GM18873 (cell line): ENCODE measurements around the gene CEMIP.

Source experiments
- ATAC-seq: cut with Tn5 transposase; IDR thresholded peaks from one replicate; pipeline ENCODE4 v1.9.1; 2021; ENCODE audit warnings: mild to moderate bottlenecking, moderate library complexity, moderate number of reproducible peaks; ENCODE audit not compliant: unreplicated experiment, low FRiP score

The CEMIP gene

GRCh38 chr15:80970018-80970657, 191.0 kb downstream of the CEMIP start:
- ATAC-seq: no peak

DNA sequence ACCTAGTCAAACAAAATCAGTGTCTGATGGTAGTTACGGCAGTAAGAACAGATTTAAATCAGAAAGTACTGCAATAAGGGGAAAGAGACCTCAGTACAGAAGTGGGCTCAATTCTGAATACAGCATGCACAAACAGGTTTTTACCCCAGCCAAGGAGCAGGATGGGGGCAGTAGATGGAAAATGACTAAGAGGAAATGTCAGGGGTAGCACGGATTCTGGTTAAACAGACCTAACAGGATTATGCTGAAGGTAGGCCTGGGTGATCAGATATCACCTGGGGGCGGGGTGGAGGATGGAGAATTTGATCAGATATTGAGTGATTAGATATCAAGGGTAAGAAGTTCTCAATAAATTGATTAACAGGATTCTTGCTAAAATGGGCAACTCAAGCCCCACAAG, 191.5 kb downstream of the CEMIP start:
- ATAC-seq: no peak

DNA sequence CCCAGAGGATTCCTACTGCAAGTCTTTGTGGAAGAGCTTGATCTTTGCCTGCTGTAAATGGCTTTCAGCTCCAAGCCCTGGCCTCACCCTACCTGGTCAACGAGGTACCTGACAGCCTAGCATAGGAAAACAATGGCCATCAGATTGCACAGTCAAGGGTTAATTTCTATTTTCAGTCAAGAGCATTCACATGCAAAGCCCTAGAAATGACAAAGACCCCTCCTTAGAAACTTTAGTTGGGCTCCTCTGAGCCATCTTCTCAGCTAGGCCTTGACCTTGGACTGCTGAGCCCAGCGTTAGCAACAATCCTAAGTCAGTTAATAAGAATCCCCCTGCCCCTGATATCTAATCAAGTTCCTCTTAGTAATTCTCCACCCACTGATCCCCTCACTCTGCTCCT, 192.0 kb downstream of the CEMIP start:
- ATAC-seq: no peak

DNA sequence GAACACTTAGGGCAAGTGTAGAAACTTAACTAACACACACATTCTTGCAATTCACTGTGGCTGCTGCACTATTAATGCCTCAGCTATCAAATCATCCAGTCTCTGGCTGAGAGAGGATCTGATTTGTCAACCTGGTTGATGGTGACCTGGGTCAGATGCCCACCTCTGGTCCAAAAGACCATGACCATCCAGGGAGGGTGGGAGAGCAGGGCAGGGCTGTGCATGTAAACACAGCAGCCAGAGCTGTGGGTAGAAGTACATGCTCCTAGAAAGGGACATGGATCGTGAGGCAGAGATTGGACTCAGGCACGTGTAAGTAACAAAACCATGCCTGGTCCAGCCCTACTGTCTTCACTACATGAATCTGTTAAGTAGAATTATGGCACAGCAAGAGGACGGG, 193.1 kb downstream of the CEMIP start:
- ATAC-seq: no peak

DNA sequence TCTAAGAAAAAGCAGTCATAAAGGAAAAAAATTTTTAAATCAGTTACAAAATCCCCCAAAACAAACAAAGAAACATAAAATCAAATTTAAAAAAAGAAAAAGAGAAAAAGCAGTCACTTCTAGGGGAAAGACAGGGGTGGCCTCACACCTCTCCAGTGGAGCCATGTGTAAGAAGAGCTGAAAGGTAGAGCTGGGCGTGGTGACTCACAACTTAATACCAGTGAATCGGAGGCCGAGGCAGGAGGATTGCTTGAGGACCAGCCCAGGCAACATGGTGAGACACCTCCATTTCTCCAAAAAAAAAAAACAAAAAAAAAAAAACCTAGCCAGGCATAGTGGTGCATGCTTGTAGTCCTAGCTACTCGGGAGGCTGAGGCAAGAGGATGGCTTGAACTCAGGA, 195.7 kb downstream of the CEMIP start:
- no peak for ATAC-seq

GRCh38 chr15:80976851-80977250, 197.7 kb downstream of the CEMIP start:
- ATAC-seq: no peak

- no peak for ATAC-seq
Observed at GRCh38 chr15:80977627-80978036, 198.5 kb downstream of the CEMIP start.

DNA sequence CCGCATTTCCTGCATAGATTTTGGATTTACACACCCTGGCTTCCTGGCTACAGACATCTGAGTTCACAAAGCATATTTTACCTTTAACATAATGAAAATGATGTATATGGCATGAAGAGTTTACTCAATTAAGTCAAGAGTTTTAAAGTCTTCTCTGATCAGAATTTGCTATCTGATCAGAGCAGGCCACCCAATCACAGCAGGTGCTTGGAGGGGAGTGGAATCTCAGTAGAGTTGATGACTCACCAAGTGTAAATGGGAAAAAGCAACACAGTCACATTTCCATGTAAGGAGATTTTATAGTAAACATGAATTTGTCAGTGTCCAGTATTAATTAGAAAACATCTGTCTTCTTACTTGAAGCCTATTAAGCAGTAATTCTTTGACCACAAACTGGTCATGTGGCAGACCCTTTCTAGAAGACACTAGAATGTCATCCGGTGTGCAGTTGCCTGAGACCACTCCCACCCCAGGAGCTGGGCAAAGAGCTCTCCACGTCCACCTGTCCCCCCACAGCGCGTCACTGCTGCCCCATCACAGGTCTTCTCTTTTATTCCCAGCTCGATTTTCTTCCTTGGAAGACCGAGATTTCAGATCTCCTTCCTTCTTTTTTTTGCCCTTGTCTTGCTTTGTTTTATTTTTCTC, 199.6 kb downstream of the CEMIP start:
- no peak for ATAC-seq

GRCh38 chr15:80979538-80980200, 200.5 kb downstream of the CEMIP start:
- no peak for ATAC-seq

- no peak for ATAC-seq
Observed at GRCh38 chr15:80982205-80982604, 203.0 kb downstream of the CEMIP start.

DNA sequence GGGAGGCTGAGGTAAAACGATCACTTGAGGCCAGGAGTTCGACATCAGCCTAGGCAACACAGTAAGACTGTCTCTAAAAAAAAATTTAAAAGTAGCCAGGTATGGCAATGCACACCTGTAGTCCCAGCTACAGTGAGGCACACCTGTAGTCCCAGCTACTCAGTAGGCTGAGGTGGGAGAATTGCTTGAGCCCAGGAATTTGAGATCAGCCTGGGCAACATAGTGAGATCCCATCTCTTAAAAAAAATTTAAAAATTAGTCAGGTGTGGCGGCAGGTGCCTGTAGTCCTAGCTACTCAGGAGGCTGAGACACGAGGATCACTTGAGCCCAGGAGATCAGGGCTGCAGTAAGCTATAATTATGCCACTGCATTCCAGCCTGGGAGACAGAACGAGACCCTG, 203.7 kb downstream of the CEMIP start:
- ATAC-seq: no peak

DNA sequence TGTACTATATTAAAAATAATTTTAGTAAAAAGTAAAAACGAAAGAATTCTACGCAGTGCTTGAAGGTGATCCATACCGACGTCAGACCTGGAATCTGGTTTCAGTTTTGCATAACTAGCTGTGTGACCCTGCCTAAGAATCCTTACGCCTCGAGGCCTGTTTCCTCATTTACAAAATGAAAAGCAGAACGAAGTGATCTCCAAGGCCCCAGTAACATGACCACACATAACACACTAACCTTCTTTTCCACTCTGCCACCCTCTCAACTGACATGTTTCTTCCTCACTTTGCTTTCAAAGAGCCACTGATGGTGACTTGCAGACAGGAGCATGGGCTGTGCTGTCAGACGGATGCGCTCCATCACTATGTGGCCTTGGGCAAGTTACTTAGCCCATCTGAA, 205.7 kb downstream of the CEMIP start:
- no peak for ATAC-seq

DNA sequence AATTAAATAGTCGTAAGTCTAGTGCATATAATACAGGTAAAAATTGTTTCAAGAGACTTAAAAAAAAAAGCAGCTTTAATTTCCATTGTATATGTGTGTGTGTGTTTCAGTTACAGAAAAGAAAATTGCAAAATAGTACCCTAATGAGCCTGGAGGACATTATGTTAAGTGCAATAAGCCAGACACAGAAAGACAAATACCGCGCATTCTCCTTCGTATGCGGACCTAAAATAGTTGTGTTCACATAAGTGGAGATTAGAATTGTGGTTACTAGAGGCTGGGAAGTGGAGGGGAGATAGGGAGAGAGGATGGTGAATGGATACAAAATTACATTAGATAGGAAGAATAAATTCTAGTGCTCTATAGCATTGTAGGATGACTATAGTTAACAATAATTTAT, 206.8 kb downstream of the CEMIP start:
- ATAC-seq: no peak

DNA sequence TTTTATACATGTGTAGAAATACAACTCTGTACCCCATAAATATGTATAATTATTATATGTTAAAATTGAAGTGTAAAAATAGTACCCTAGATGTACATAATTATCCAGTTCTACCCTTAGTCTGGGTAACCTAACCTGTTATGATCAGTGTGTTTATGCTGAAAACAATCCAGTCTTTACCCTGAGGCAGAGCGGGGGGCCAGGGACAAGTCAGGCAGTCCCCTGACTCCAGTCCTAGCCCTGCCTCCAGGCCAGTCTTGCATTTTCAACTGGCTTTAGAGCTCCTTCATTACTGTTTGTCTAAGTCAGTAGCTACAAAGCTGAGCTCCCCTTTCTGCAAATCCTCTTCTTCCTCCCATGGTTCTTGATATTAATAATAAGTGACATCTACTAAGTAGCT, 207.3 kb downstream of the CEMIP start:
- ATAC-seq: no peak

DNA sequence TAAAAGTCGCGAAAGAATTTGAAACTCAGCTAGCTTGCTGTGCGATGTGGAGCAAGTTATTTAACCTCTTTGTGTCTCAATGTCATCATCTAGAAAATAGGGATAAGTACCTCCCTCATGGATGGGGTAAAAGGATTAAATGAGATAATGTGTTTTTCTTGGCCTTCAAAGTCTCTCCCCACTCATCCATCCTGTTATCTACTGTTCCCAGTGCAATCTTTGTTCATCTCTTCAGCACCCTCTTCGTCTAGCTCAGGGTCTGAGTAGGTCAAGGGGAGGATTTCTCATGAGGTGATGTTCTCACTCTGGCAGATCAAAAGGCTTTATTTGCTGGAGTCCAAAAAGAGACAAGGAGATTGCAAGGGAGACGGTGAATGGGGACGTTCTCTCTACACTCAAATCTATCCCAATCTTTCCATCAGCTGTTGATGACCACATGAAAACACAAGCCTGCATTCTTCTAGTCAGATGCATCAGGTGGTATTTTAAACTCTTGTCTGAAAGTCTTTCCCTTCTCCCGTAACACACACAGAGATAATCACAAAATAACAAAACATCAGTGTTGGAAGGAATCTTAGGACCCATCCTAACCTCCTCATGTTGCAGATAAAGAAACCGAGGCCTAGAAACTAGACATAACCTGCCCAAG, 209.1 kb downstream of the CEMIP start:
- no peak for ATAC-seq

- no peak for ATAC-seq
Observed at GRCh38 chr15:80989081-80989517, 209.9 kb downstream of the CEMIP start.

- peak; percentile 79 for ATAC-seq
Observed at GRCh38 chr15:80989518-80990478, 210.6 kb downstream of the CEMIP start, which contains the start of gene MESD. Gene MESD, minus strand, starts transcription at chr15:80989819. Its CDS starts 28 bp downstream, at chr15:80989791.

GRCh38 chr15:80990955-80991354, 211.8 kb downstream of the CEMIP start:
- ATAC-seq: no peak

- no peak for ATAC-seq
Observed at GRCh38 chr15:80991421-80991820, 212.3 kb downstream of the CEMIP start.

GRCh38 chr15:80992006-80992405, 212.8 kb downstream of the CEMIP start:
- ATAC-seq: no peak
